ENCODE measurements around the gene PLA2G6. TPM values are rescaled to one million over a fixed set of nuclear protein-coding genes. Genes with fewer than 3 reads are reported as not detected.

Gene PLA2G6
- total RNA-seq, 1 donor from 2014 or later: 36.0 TPM

GRCh38 chr22:38097557-38098409 lies 83.8 kb downstream of the PLA2G6 start:
- Mint-ChIP-seq H3K4me3 (ENCODE audit: low read depth) (no peak overlapping the region), H3K27ac (no peak overlapping the region), H3K27me3 (ENCODE audit: low read depth) (no peaks in the 10 kb centered on the region), H3K9me3 (no peaks in the 10 kb centered on the region), H3K4me1 (ENCODE audit: low read depth) (no peaks in the 10 kb centered on the region), H3K36me3 (ENCODE audit: low read depth) (no peaks in the 10 kb centered on the region)
- no peak for DNase-seq (ENCODE audit: low spot score)
- intact Hi-C loops (cut with micrococcal nuclease): no loop called here

DNA sequence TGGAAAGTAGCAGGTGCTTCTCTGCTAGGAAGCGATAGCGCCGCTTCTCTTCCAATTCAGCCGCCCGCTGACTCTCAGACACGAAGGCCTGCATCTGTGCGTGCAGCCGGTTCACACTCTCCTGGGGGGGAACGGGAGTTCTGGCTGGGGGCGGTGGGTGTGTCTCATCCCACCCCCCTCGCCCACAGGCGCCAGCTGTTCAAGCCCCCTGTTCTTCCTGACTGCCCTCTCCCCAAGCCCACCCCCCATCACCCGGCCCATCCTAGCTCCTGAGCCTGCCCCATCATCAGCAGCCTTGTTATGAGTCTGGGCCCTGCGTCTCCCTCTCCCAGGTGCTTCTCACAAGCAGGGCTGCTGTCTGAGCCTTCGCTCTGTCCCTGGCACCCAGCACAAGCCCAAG lies 84.6 kb downstream of the PLA2G6 start:
- Mint-ChIP-seq H3K9me3 (no peaks in the 10 kb centered on the region), H3K36me3 (ENCODE audit: low read depth) (no peaks in the 10 kb centered on the region), H3K27me3 (ENCODE audit: low read depth) (no peaks in the 10 kb centered on the region), H3K27ac (no peak overlapping the region), H3K4me1 (ENCODE audit: low read depth) (no peaks in the 10 kb centered on the region), H3K4me3 (ENCODE audit: low read depth) (no peak overlapping the region)
- intact Hi-C loops (cut with micrococcal nuclease): no loop called here
- DNase-seq (ENCODE audit: low spot score): no peak

DNA sequence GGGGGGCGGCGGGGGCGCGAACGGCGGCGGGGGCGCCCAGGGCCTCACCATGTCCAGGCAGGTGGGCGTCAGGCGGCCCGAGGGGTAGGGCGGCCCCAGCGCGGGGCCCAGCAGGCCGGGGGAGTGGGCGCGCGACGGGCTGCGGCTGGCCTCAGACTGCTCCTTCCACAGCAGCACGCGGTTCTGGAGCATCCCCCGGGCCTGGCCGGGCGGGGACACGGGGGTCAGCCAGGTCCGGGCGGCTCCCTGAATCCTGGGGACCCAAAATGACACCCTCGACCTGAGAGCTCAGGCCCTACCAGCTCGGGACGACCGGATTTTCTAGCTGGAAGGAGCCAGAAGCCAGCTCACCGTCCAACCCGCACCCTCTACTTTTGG lies 92.2 kb downstream of the PLA2G6 start:
- Mint-ChIP-seq H3K4me1 (ENCODE audit: low read depth) (no peaks in the 10 kb centered on the region), H3K27me3 (ENCODE audit: low read depth) (no peaks in the 10 kb centered on the region), H3K9me3 (no peaks in the 10 kb centered on the region), H3K4me3 (ENCODE audit: low read depth) (no peak overlapping the region), H3K36me3 (ENCODE audit: low read depth) (no peaks in the 10 kb centered on the region), H3K27ac (no peak overlapping the region)
- intact Hi-C loops (cut with micrococcal nuclease): no loop called here
- no peak for DNase-seq (ENCODE audit: low spot score)

DNA sequence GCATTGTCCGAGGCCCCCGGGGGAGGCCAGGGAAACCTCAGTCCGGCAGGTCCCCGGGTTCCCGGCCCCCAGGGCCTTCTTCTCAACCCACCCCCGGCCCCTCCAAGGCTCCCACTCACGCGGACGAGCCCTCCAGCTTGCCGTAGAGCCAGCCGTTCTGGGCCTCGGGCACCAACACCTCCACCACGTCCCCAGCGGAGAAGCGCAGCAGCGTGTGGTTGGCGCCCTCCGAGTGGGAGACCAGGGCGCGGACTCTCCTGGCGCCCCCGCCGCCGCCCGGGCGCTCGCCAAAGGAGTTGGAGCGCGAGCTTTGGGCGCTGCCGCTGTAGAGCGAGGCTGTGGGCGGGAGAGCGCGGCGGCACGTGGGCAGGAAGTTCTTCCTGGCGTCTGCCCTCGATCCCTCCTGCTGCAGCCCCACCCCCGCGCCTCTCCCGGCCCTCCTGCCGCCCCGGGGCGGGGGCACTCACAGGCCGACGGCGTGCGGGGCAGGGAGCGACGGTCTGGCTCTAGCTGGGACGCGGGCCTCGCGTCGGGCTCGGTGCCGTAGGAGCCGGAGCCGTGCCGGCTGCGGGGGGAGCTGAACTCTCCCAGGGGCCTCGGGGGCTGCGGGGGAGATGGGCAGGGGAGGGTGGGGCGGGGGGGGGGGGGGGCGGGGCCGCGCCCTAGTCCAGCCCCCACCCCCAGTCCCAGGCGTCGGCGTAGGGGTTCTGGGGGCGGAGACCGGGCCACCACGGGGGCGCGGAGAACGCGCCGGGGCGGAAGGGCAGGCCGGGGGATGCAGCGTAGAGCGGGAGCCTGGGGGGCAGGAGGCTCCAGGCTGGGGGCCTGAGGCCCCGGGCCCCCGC lies 92.8 kb downstream of the PLA2G6 start:
- Mint-ChIP-seq H3K4me3 (ENCODE audit: low read depth) (no peak overlapping the region), H3K27ac (no peak overlapping the region), H3K9me3 (no peaks in the 10 kb centered on the region), H3K4me1 (ENCODE audit: low read depth) (no peaks in the 10 kb centered on the region), H3K36me3 (ENCODE audit: low read depth) (no peaks in the 10 kb centered on the region), H3K27me3 (ENCODE audit: low read depth) (no peaks in the 10 kb centered on the region)
- DNase-seq (ENCODE audit: low spot score): no peak
- intact Hi-C loops (cut with micrococcal nuclease): no loop called here

- H3K4me3 Mint-ChIP-seq (ENCODE audit: low read depth): no peak overlapping the region
These were observed 93.8 kb downstream of the PLA2G6 start for GRCh38 chr22:38087855-38088254.

DNA sequence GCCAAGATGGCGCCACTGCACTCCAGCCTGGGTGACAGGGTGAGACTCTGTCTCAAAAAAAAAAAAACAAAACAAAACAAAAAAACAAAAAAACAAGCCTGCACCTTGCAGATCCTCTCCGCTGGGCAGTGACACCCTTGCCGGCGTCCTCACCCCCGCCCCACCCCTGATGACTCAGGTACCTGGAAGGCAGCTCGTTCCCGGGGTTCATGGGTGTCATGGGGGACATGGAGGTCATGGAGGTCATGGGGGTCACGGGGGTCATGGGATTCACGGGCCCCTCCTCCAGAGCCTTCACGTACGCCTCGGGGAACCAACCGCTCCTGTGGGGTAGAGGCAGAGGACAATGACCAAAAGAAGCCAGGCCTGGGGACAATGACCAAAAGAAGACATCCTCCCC lies 94.7 kb downstream of the PLA2G6 start:
- H3K9me3 Mint-ChIP-seq: no peaks in the 10 kb centered on the region
- DNase-seq (ENCODE audit: low spot score): no peak
- no peak overlapping the region for H3K27ac Mint-ChIP-seq
- no peak overlapping the region for H3K4me3 Mint-ChIP-seq (ENCODE audit: low read depth)
- peaks cover 6% of the 10 kb centered on the region for H3K27me3 Mint-ChIP-seq (ENCODE audit: low read depth)
- H3K36me3 Mint-ChIP-seq (ENCODE audit: low read depth): no peaks in the 10 kb centered on the region
- intact Hi-C loops (cut with micrococcal nuclease): no loop called here
- H3K4me1 Mint-ChIP-seq (ENCODE audit: low read depth): no peaks in the 10 kb centered on the region

More at GRCh38 chr22:38087855-38088254, 93.8 kb downstream of the PLA2G6 start:
- intact Hi-C loops (cut with micrococcal nuclease): no loop called here
- DNase-seq (ENCODE audit: low spot score): no peak
- H3K4me1 Mint-ChIP-seq (ENCODE audit: low read depth): no peaks in the 10 kb centered on the region
- H3K27ac Mint-ChIP-seq: no peak overlapping the region
- H3K9me3 Mint-ChIP-seq: no peaks in the 10 kb centered on the region
- H3K36me3 Mint-ChIP-seq (ENCODE audit: low read depth): no peaks in the 10 kb centered on the region
- H3K27me3 Mint-ChIP-seq (ENCODE audit: low read depth): peaks cover 6% of the 10 kb centered on the region

GRCh38 chr22:38086001-38086845 lies 95.4 kb downstream of the PLA2G6 start:
- no peaks in the 10 kb centered on the region for H3K36me3 Mint-ChIP-seq (ENCODE audit: low read depth)
- H3K9me3 Mint-ChIP-seq: no peaks in the 10 kb centered on the region
- intact Hi-C loops (cut with micrococcal nuclease): no loop called here
- no peak overlapping the region for H3K4me3 Mint-ChIP-seq (ENCODE audit: low read depth)
- no peak for DNase-seq (ENCODE audit: low spot score)
- H3K4me1 Mint-ChIP-seq (ENCODE audit: low read depth): no peaks in the 10 kb centered on the region
- peaks cover 6% of the 10 kb centered on the region for H3K27me3 Mint-ChIP-seq (ENCODE audit: low read depth)
- no peak overlapping the region for H3K27ac Mint-ChIP-seq

DNA sequence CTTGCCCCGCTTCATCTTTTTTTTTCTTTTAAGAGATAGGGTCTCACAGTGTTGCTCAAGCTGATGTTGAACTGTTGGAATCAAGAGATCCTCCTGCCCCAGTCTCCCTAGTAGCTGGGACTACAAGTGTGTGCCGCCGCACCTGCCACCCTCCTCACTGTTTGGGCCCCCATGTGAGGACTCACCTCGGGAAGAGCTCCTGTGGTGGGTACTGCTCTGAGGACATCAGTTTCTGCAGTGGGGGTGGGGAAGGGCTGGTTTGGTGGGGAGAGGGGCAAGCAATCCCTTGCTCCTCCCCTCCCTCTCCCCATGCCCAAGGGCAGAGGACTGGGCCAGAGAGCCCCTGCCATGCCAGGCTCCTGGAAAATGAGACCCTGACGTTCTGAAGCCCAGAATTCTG lies 96.1 kb downstream of the PLA2G6 start:
- intact Hi-C loops (cut with micrococcal nuclease): no loop called here
- no peak for DNase-seq (ENCODE audit: low spot score)
- Mint-ChIP-seq H3K4me1 (ENCODE audit: low read depth) (no peaks in the 10 kb centered on the region), H3K4me3 (ENCODE audit: low read depth) (no peak overlapping the region), H3K9me3 (no peaks in the 10 kb centered on the region), H3K27me3 (ENCODE audit: low read depth) (peaks cover 8% of the 10 kb centered on the region), H3K36me3 (ENCODE audit: low read depth) (no peaks in the 10 kb centered on the region), H3K27ac (no peak overlapping the region)

DNA sequence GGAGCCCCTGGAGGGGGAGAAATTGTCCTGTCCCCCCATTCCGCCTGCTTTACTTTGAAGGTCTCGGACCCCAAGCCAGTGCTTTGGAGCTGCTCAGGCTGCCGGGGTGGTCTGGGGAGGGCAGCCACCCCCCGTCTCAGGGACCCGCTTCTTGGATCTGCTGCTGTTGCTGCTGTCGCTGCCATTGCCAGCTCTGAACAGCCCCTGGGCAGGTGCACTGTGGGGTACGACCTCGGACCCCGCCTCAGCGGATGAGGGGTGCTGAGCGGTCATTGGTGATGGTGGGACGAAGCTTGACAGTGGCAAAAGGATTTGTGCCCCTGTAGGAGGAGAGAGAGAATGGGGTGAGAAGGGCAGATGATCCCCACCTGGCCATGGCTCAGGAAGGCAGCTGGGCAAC lies 96.6 kb downstream of the PLA2G6 start:
- DNase-seq (ENCODE audit: low spot score): no peak
- H3K4me3 Mint-ChIP-seq (ENCODE audit: low read depth): no peak overlapping the region
- H3K27me3 Mint-ChIP-seq (ENCODE audit: low read depth): peaks cover 13% of the 10 kb centered on the region
- intact Hi-C loops (cut with micrococcal nuclease): no loop called here
- H3K36me3 Mint-ChIP-seq (ENCODE audit: low read depth): no peaks in the 10 kb centered on the region
- no peak overlapping the region for H3K27ac Mint-ChIP-seq
- no peaks in the 10 kb centered on the region for H3K9me3 Mint-ChIP-seq
- no peaks in the 10 kb centered on the region for H3K4me1 Mint-ChIP-seq (ENCODE audit: low read depth)

DNA sequence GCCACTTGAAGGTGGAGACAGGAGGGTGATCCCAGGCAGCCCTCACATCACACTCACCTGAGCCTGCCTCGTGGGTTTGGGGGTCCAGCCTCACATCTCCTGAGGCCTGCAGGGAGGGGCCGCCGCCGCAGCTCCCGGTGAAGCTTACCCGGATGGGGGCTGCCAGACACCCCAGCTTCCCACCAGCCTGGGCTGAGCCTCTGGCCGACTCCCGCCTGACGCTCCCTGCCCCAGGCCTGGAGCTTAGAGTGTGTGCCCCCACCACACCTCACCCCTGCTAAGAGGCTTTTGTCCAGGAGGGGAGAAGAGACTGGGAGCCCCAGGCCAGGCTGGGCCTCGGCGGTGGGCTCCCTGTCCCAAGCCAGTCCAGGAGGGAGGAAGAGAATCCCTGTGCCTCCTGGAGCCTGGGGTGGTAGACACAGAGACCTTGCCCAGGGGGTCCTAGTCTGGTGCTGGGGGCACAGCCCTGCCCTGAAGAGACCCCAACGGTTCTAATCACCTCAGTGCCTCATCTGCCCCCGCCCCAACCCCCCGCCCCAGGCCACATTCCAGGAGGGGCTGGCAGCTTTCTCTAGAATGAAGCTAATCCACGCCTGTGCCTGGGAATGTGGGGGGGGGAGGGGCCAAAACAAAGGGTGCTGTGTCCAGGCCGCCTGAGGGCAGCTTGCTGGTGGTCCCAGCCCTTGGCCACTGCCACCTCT lies 97.5 kb downstream of the PLA2G6 start, which contains the start of gene SLC16A8:
Gene SLC16A8, minus strand, starts transcription at position 254 of the 701 bp plus-strand sequence. CDS start 1,311 bp downstream, outside the sequence.
- H3K9me3 Mint-ChIP-seq: no peaks in the 10 kb centered on the region
- H3K27me3 Mint-ChIP-seq (ENCODE audit: low read depth): peaks cover 20% of the 10 kb centered on the region
- H3K4me1 Mint-ChIP-seq (ENCODE audit: low read depth): no peaks in the 10 kb centered on the region
- H3K36me3 Mint-ChIP-seq (ENCODE audit: low read depth): no peaks in the 10 kb centered on the region
- no peak within 1 kb of the TSS for H3K4me3 Mint-ChIP-seq (ENCODE audit: low read depth)
- DNase-seq (ENCODE audit: low spot score): no peak
- H3K27ac Mint-ChIP-seq: no peak within 1 kb of the TSS
- intact Hi-C loops (cut with micrococcal nuclease): no loop called here

DNA sequence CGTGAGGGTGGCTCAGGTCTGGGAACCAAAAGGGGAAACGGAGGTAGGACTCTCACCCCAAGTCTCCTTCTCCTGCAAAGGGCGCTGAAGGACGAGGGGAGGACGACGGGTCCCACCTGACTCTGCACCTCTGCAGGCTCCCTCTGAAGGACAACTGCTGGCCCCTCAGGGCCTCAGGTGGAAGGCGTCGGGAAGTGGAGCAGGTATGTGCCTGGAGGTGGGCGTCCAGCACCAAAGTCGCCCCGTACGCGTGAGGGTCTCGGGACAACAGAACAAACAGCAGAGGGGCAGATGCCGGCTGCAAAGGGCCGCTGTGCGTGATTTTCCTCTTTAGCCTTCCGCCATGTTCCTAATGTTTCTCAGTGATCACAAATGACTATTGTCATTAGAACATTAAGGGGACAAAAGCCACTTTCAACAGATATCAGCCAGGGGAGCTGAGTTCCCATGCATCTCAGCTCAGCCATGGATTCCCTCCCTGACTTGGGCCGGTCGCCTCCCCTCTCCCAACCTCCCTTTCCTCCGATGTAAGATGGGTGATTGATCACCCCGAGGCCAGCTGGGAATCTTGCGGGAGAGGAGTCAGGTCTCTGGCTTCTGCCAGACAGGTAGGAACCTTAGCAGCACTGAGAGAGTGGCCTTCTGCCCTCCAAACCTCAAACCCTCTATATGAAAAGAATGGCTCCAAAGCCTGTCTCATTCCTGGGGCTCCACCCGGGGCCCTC lies 98.5 kb downstream of the PLA2G6 start:
- Mint-ChIP-seq H3K4me3 (ENCODE audit: low read depth) (no peak overlapping the region), H3K27me3 (ENCODE audit: low read depth) (peaks cover 20% of the 10 kb centered on the region), H3K9me3 (no peaks in the 10 kb centered on the region), H3K36me3 (ENCODE audit: low read depth) (no peaks in the 10 kb centered on the region), H3K4me1 (ENCODE audit: low read depth) (no peaks in the 10 kb centered on the region), H3K27ac (no peak overlapping the region)
- intact Hi-C loops (cut with micrococcal nuclease): no loop called here
- no peak for DNase-seq (ENCODE audit: low spot score)
